NB4 (cell line): ENCODE measurements around the gene SLC43A2.

Experiments
- CTCF ChIP-seq: IDR thresholded peaks from one replicate; pipeline ENCODE4 v1.5.1; 2012; ENCODE audit warnings: low read depth, low read length
- MYC ChIP-seq: IDR thresholded peaks from 2 replicates; pipeline ENCODE4 v1.6.1; 2011; ENCODE audit warnings: low read depth, low read length
- POLR2A ChIP-seq: IDR thresholded peaks from 2 replicates; pipeline ENCODE4 v1.6.1; 2011; ENCODE audit warnings: mild to moderate bottlenecking; ENCODE audit not compliant: insufficient read length; ENCODE audit errors: extremely low read depth
- TF ChIP-seq, protein P1 (sequence below): IDR thresholded peaks from 2 replicates; pipeline ENCODE4 v1.6.1; 2011; ENCODE audit warnings: low read depth, low read length

- no peak for TF ChIP-seq CTCF
- no peak for TF ChIP-seq POLR2A
- TF ChIP-seq, protein P1, sequence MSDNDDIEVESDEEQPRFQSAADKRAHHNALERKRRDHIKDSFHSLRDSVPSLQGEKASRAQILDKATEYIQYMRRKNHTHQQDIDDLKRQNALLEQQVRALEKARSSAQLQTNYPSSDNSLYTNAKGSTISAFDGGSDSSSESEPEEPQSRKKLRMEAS, result no peak
- no peak for TF ChIP-seq MYC
Measured at GRCh38 chr17:1563786-1564613, 64.6 kb downstream of the SLC43A2 start.
